HG02973 (cell line): ENCODE measurements around the gene OTC.

ENCODE experiments used
- ATAC-seq: cut with Tn5 transposase; IDR thresholded peaks from one replicate; pipeline ENCODE4 v1.9.1; 2021; ENCODE audit warnings: moderate library complexity; ENCODE audit not compliant: unreplicated experiment

OTC gene

GRCh38 chrX:38462257-38462656, 109.9 kb downstream of the OTC start:
- ATAC-seq = no peak

GRCh38 chrX:38465686-38466085, 113.3 kb downstream of the OTC start:
- no peak for ATAC-seq

GRCh38 chrX:38468563-38469157, 116.3 kb downstream of the OTC start:
- ATAC-seq = no peak
